WI38 (cell line): ENCODE measurements around the gene PPP2R3B.

Source experiments
- H3K4me3 ChIP-seq: 2 replicates; pipeline ENCODE4 v1.5.1; 2011; ENCODE audit warnings: low read depth, mild to moderate bottlenecking, control low read depth, low read length
- TF ChIP-seq, protein P1 (sequence below): IDR thresholded peaks from 2 replicates; pipeline ENCODE4 v1.5.1; 2012; ENCODE audit warnings: low read depth, mild to moderate bottlenecking, control low read depth, low read length

PPP2R3B gene

DNA sequence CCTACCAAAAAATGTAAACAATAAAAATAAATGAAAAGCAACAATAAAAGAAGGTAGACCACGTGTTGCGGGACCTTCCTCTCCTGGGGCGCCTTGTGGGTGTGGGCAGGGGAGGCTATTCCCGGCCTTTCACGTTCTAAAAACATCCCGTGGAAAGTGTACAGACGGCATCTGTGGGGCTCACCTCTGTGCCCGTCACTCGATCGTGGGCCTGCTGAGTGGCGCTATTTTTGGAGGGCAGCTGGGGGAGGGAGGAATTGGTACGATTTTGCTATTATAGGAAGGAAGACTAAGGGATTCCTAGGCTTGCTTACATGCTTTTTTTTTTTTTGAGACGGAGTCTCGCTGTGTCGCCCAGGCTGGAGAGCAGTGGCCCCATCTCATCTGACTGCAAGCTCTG, 13.6 kb upstream of the PPP2R3B start:
- TF ChIP-seq, protein P1, sequence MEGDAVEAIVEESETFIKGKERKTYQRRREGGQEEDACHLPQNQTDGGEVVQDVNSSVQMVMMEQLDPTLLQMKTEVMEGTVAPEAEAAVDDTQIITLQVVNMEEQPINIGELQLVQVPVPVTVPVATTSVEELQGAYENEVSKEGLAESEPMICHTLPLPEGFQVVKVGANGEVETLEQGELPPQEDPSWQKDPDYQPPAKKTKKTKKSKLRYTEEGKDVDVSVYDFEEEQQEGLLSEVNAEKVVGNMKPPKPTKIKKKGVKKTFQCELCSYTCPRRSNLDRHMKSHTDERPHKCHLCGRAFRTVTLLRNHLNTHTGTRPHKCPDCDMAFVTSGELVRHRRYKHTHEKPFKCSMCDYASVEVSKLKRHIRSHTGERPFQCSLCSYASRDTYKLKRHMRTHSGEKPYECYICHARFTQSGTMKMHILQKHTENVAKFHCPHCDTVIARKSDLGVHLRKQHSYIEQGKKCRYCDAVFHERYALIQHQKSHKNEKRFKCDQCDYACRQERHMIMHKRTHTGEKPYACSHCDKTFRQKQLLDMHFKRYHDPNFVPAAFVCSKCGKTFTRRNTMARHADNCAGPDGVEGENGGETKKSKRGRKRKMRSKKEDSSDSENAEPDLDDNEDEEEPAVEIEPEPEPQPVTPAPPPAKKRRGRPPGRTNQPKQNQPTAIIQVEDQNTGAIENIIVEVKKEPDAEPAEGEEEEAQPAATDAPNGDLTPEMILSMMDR, result no peak

DNA sequence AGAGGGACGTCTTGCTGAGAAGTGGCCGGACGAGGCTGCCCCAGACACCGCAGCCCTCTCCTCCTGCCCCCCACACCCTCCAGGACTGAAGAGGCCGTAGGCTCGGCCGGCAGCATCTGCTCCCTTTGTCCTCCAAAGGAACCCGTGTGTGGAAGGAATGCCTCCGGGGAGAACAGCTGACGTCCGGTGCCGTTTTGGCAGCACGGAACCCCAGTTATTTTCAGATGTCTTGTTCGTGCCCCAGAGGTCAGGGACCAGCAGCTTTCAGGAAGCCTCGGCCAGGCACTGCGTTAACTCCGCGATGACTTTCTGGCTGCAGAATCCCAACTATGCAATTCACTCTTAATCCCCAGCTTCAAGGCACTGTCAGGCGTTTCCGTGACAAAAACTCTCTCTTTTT, 10.9 kb upstream of the PPP2R3B start:
- TF ChIP-seq, protein P1, result no peak

More for the DNA sequence above, 13.6 kb upstream of the PPP2R3B start:
- no peak overlapping the region for H3K4me3 ChIP-seq

GRCh38 chrX:394830-395229, 8.1 kb upstream of the PPP2R3B start:
- no peak overlapping the region for H3K4me3 ChIP-seq
- TF ChIP-seq, protein P1, result no peak

More for the DNA sequence above, 10.9 kb upstream of the PPP2R3B start:
- no peak overlapping the region for H3K4me3 ChIP-seq

- no peak overlapping the region for H3K4me3 ChIP-seq
- TF ChIP-seq, protein P1, result no peak
Observed at GRCh38 chrX:392575-392846, 5.8 kb upstream of the PPP2R3B start.

DNA sequence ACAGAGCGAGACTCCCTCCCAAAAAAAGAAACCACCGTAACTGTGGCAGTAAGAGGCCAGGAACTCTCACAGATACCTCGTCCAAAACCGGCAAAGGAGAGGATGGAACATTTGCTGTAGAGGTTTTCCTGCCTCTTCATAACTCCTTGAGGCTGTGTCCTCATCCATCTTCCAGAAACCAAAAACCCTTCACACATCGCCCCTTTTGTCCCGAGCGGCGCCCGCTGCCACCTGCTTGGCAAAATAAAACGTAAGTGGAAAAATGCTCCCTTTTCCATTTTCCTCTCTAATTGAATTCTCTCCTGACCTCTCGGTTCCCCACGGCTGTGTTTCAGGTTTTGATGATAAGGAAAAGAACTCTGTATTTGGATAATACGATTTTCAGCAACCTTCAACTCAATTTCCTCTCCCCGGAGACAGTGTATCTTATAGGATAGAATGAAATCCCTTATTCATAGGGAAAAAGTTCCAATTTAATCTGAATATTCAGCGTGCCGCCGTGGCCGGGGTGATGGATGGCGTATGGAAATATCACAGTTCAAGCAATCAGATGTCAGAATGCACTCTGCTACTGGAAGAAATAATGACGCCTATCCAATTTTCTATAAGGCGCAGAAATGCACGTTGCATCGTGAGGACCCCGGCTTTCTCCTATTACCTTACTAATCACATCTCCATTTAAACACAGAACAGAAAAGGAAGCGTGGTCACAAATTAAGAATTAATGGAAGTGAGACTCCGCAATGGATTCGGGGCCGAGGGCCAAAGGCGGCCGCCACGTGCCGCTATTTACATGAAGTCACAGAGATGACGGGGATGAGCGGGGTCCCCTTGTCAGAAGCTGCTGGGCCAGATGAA, 5.2 kb upstream of the PPP2R3B start:
- TF ChIP-seq, protein P1, result no peak
- H3K4me3 ChIP-seq, result no peak overlapping the region

DNA sequence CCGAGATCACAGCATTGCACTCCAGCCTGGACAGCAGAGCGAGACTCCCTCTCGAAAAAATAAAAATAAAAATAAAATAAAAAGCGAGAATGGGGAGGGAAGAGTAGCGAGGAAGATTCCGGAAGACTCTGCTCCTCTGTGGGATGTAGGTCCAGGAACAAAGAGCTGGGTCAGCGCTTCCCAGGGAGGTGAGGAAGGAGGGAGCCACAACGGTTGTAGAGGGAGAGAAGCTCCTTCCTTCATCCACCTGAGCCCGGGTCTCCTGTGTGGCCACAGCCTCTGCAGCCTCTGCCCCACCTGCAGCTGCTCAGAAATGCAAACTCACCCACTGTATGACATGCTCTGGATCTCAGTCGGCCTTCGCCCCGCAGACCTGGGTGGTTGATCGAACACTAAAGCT, 3.8 kb upstream of the PPP2R3B start:
- H3K4me3 ChIP-seq, result no peak overlapping the region
- TF ChIP-seq, protein P1, result no peak

GRCh38 chrX:389021-389441, 2.3 kb upstream of the PPP2R3B start:
- no peak overlapping the region for H3K4me3 ChIP-seq
- TF ChIP-seq, protein P1, result no peak
